ENCODE measurements around the gene CPSF2. TPM values are rescaled to one million over a fixed set of nuclear protein-coding genes. Genes with fewer than 3 reads are reported as not detected.

CPSF2 gene
- total RNA-seq, 2 experiments from 2014 or later = 40.0 to 91.9 TPM

- no TSS peak for BruUV-seq (replicated peaks)
Measured at GRCh38 chr14:92143309-92143708, 21.5 kb downstream of the CPSF2 start.

GRCh38 chr14:92143962-92144361 lies 22.2 kb downstream of the CPSF2 start:
- Histone ChIP-seq H3K27ac (ENCODE audit: low read depth, low read length, poor library complexity, severe bottlenecking) (no peak overlapping the region), H2AFZ (ENCODE audit: low read length) (no peak overlapping the region), H3K4me1 (ENCODE audit: insufficient read depth, low read length, poor library complexity, severe bottlenecking) (no peaks in the 10 kb centered on the region), H4K20me1 (ENCODE audit: insufficient read depth, low read length) (peaks cover 8% of the 10 kb centered on the region; the same call in 1 of the 2 replicates), H3K9me2 (ENCODE audit: insufficient read depth, low read length) (no peaks in the 10 kb centered on the region), H3K79me2 (ENCODE audit: insufficient read depth, low read depth, low read length) (no peaks in the 10 kb centered on the region), H3K4me3 (ENCODE audit: low read depth, low read length, poor library complexity, severe bottlenecking) (no peak overlapping the region), H3K9me3 (ENCODE audit: low read length) (no peaks in the 10 kb centered on the region), H3K36me3 (ENCODE audit: insufficient read depth, low read length) (peaks cover 97% of the 10 kb centered on the region), H3K4me2 (ENCODE audit: low read length) (no peak overlapping the region)
- CTCF ChIA-PET (ENCODE audit: unreplicated experiment) = no interaction called here
- POLR2A ChIA-PET = interaction anchor here (0.9 kb wide), 1 partner anchor 20 kb away, joined by 4 read pairs; no protein-coding TSS in a partner anchor
- no peak for DNase-seq (ENCODE audit: low spot score)
- TF ChIP-seq EZH2phosphoT487 (IDR thresholded peaks at IDR 0.05; ENCODE audit: borderline replicate concordance, low read depth, low read length) (no peak), CTCF (conservative IDR thresholded peaks at IDR 0.05; ENCODE audit: low read length) (no peak)
- no TSS peak for BruUV-seq (replicated peaks)
- intact Hi-C loops (cut with micrococcal nuclease; ENCODE audit: unreplicated experiment) = no loop called here

More at GRCh38 chr14:92143309-92143708, 21.5 kb downstream of the CPSF2 start:
- Histone ChIP-seq H3K4me1 (ENCODE audit: insufficient read depth, low read length, poor library complexity, severe bottlenecking) (no peaks in the 10 kb centered on the region), H2AFZ (ENCODE audit: low read length) (no peak overlapping the region), H4K20me1 (ENCODE audit: insufficient read depth, low read length) (peaks cover 8% of the 10 kb centered on the region; the same call in 1 of the 2 replicates), H3K4me2 (ENCODE audit: low read length) (no peak overlapping the region), H3K9me3 (ENCODE audit: low read length) (no peaks in the 10 kb centered on the region), H3K9me2 (ENCODE audit: insufficient read depth, low read length) (no peaks in the 10 kb centered on the region), H3K27ac (ENCODE audit: low read depth, low read length, poor library complexity, severe bottlenecking) (no peak overlapping the region), H3K79me2 (ENCODE audit: insufficient read depth, low read depth, low read length) (no peaks in the 10 kb centered on the region), H3K36me3 (ENCODE audit: insufficient read depth, low read length) (peaks cover 97% of the 10 kb centered on the region), H3K4me3 (ENCODE audit: low read depth, low read length, poor library complexity, severe bottlenecking) (no peak overlapping the region)
- no peak for DNase-seq (ENCODE audit: low spot score)
- CTCF ChIA-PET (ENCODE audit: unreplicated experiment) = no interaction called here
- intact Hi-C loops (cut with micrococcal nuclease; ENCODE audit: unreplicated experiment) = no loop called here
- TF ChIP-seq CTCF (conservative IDR thresholded peaks at IDR 0.05; ENCODE audit: low read length) (no peak), EZH2phosphoT487 (IDR thresholded peaks at IDR 0.05; ENCODE audit: borderline replicate concordance, low read depth, low read length) (no peak)
- POLR2A ChIA-PET = interaction anchor here (1.2 kb wide), 1 partner anchor 179 kb away, joined by 3 read pairs; no protein-coding TSS in a partner anchor

- intact Hi-C loops (cut with micrococcal nuclease; ENCODE audit: unreplicated experiment) = no loop called here
- no peaks in the 10 kb centered on the region for H3K79me2 ChIP-seq (ENCODE audit: insufficient read depth, low read depth, low read length)
- DNase-seq (ENCODE audit: low spot score) = no peak
- H3K4me1 ChIP-seq (ENCODE audit: insufficient read depth, low read length, poor library complexity, severe bottlenecking) = no peaks in the 10 kb centered on the region
- no peak overlapping the region for H2AFZ ChIP-seq (ENCODE audit: low read length)
- no TSS peak for BruUV-seq (replicated peaks)
- TF ChIP-seq CTCF (conservative IDR thresholded peaks at IDR 0.05; ENCODE audit: low read length) (no peak), EZH2phosphoT487 (IDR thresholded peaks at IDR 0.05; ENCODE audit: borderline replicate concordance, low read depth, low read length) (no peak)
- no peak overlapping the region for H3K27ac ChIP-seq (ENCODE audit: low read depth, low read length, poor library complexity, severe bottlenecking)
- ChIA-PET CTCF (ENCODE audit: unreplicated experiment) (no interaction called here), POLR2A (interaction anchor here (0.9 kb wide), 1 partner anchor 21 kb away, joined by 4 read pairs; no protein-coding TSS in a partner anchor)
- H3K4me2 ChIP-seq (ENCODE audit: low read length) = no peak overlapping the region
- peaks cover 97% of the 10 kb centered on the region for H3K36me3 ChIP-seq (ENCODE audit: insufficient read depth, low read length)
- H3K9me3 ChIP-seq (ENCODE audit: low read length) = no peaks in the 10 kb centered on the region
- no peaks in the 10 kb centered on the region for H3K9me2 ChIP-seq (ENCODE audit: insufficient read depth, low read length)
- peaks cover 8% of the 10 kb centered on the region; the same call in 1 of the 2 replicates for H4K20me1 ChIP-seq (ENCODE audit: insufficient read depth, low read length)
- H3K4me3 ChIP-seq (ENCODE audit: low read depth, low read length, poor library complexity, severe bottlenecking) = no peak overlapping the region
Measured at GRCh38 chr14:92144708-92145107, 22.9 kb downstream of the CPSF2 start.
